CD4-positive, alpha-beta T cell (primary cell): ENCODE data around the gene C20orf96. TPM values are rescaled to one million over a fixed set of nuclear protein-coding genes. Genes with fewer than 3 reads are reported as not detected.
A peak's percentile ranks its signal among the peaks of the same experiment; 100 is the strongest.

Experiments
- ATAC-seq: fragments of 200-7000 bp; cut with Tn5 transposase; one replicate; pipeline ENCODE4 v1.10.0; 2022; ENCODE audit warnings: mild to moderate bottlenecking; ENCODE audit not compliant: poor library complexity
- CTCF ChIA-PET: fragments of 350-600 bp; sonication (Branson Sonifier 250); formaldehyde crosslinking; loops from one replicate; lab custom pipeline; 2021; ENCODE audit warnings: antibody characterized with exemption, inconsistent platforms; lab: Charles Lee
- POLR2A ChIA-PET: fragments of 350-600 bp; sonication (Branson Sonifier 250); formaldehyde crosslinking; loops from one replicate; lab custom pipeline; 2021; ENCODE audit warnings: antibody characterized with exemption, inconsistent platforms; lab: Charles Lee
- DNase-seq, 14 experiments: peaks; one replicate each; pipeline ENCODE4 v3.0.0-alpha.2; 2013 to 2020; ENCODE audit warnings: mixed read lengths in 2 of 14
- H3K27ac ChIP-seq, 2 donors: one replicate each; pipeline versions ENCODE4 v1.5.1 to v1.7.0; 2013; ENCODE audit warnings: low read length in 2 of 2, low read depth in 1 of 2, mild to moderate bottlenecking in 1 of 2
- H3K27me3 ChIP-seq, 2 experiments: 1 replicate in 1 of 2; 2 replicates in 1 of 2; pipeline versions ENCODE4 v1.6.1 to v1.7.0; 2013; ENCODE audit warnings: low read length in 2 of 2, control low read depth in 1 of 2, mild to moderate bottlenecking in 1 of 2, moderate library complexity in 1 of 2; ENCODE audit not compliant: insufficient read depth in 2 of 2, control insufficient read depth in 1 of 2
- H3K36me3 ChIP-seq: one replicate; pipeline ENCODE4 v1.6.1; 2013; ENCODE audit warnings: low read length, control low read depth; ENCODE audit not compliant: insufficient read depth
- H3K4me1 ChIP-seq: one replicate; pipeline ENCODE4 v1.6.1; 2013; ENCODE audit warnings: low read length, control low read depth; ENCODE audit not compliant: insufficient read depth
- H3K4me3 ChIP-seq: one replicate; pipeline ENCODE4 v1.5.1; 2013; ENCODE audit warnings: mild to moderate bottlenecking, low read length, moderate library complexity
- H3K9me3 ChIP-seq, 2 experiments: 1 replicate in 1 of 2; 2 replicates in 1 of 2; pipeline versions ENCODE4 v1.6.1 to v1.7.0; 2013; ENCODE audit warnings: low read length in 2 of 2, mild to moderate bottlenecking in 2 of 2, control low read depth in 1 of 2, moderate library complexity in 1 of 2; ENCODE audit not compliant: control insufficient read depth in 1 of 2, insufficient read depth in 1 of 2
- H3K27ac Mint-ChIP-seq: one replicate; pipeline ENCODE4 v1.8.0; 2020; ENCODE audit warnings: mixed read lengths
- H3K27me3 Mint-ChIP-seq: one replicate; pipeline ENCODE4 v1.8.0; 2021; ENCODE audit warnings: mixed read lengths
- H3K36me3 Mint-ChIP-seq: one replicate; pipeline ENCODE4 v1.8.0; 2021; ENCODE audit warnings: low read depth, mixed read lengths
- H3K4me1 Mint-ChIP-seq: one replicate; pipeline ENCODE4 v1.8.0; 2021; ENCODE audit warnings: low read depth, mixed read lengths
- H3K4me3 Mint-ChIP-seq: one replicate; pipeline ENCODE4 v1.8.0; 2020; ENCODE audit warnings: mild to moderate bottlenecking, mixed read lengths
- H3K9me3 Mint-ChIP-seq: one replicate; pipeline ENCODE4 v1.8.0; 2020; ENCODE audit warnings: mixed read lengths
- CTCF ChIP-seq: fragments of 200-600 bp; IDR thresholded peaks from one replicate; pipeline ENCODE4 v1.8.0; 2022; ENCODE audit warnings: antibody characterized with exemption, mild to moderate bottlenecking
- intact Hi-C, 2 experiments: fragments of 100-400 bp; cut with DNase I in 1 of 2; cut with micrococcal nuclease in 1 of 2; formaldehyde crosslinking; loops; one replicate each; pipeline versions ENCODE4 v1.15.1 to v1.9.0; 2023 to 2025; cut with DNase I, micrococcal nuclease
- total RNA-seq, 174 experiments: library from RNA in 2 of 174; stranded (reverse) in 2 of 174; gene quantifications; one replicate each; pipeline ENCODE4 v1.2.3 and lab custom pipeline; 2021 to 2026

Gene C20orf96
- total RNA-seq, 2 experiments from 2014 or later = 2.4 to 3.3 TPM

- Histone ChIP-seq H3K4me1 (no peaks in the 10 kb centered on the region), H3K27me3 (no peaks in the 10 kb centered on the region), H3K27ac (no peak overlapping the region), H3K4me3 (no peak overlapping the region), H3K9me3 (no peaks in the 10 kb centered on the region), H3K36me3 (no peaks in the 10 kb centered on the region)
- no peak for TF ChIP-seq CTCF
- intact Hi-C loops = no loop called here
- no peaks in the 10 kb centered on the region for H3K27me3 Mint-ChIP-seq
- POLR2A ChIA-PET = no interaction called here
- DNase-seq = no peak
- no peak overlapping the region for H3K4me3 Mint-ChIP-seq
- peaks cover 7% of the 10 kb centered on the region for H3K4me1 Mint-ChIP-seq
- no peak overlapping the region for H3K27ac Mint-ChIP-seq
- CTCF ChIA-PET = no interaction called here
- no peaks in the 10 kb centered on the region for H3K9me3 Mint-ChIP-seq
- no peak for ATAC-seq
- no peaks in the 10 kb centered on the region for H3K36me3 Mint-ChIP-seq
These were observed 30.6 kb downstream of the C20orf96 start for GRCh38 chr20:259981-260380.

- H3K27ac ChIP-seq = no peak overlapping the region
- peak in 5 of 14 experiments; percentile 6 to 38 (median 28) for DNase-seq
- intact Hi-C loops = no loop called here
- H3K4me3 ChIP-seq = no peak overlapping the region
- no peaks in the 10 kb centered on the region for H3K9me3 Mint-ChIP-seq
- no peak overlapping the region for H3K27ac Mint-ChIP-seq
- H3K4me1 Mint-ChIP-seq = peaks cover 7% of the 10 kb centered on the region
- H3K9me3 ChIP-seq = no peaks in the 10 kb centered on the region
- H3K36me3 ChIP-seq = no peaks in the 10 kb centered on the region
- H3K27me3 Mint-ChIP-seq = no peaks in the 10 kb centered on the region
- ChIA-PET CTCF (interaction anchor here (0.6 to 1.2 kb wide), 2 partner anchors 70 to 71 kb away, joined by 3 to 5 read pairs; no protein-coding TSS in a partner anchor), POLR2A (no interaction called here)
- peaks cover 0 to 2% of the 10 kb centered on the region in 2 experiments for H3K27me3 ChIP-seq
- no peaks in the 10 kb centered on the region for H3K4me1 ChIP-seq
- H3K4me3 Mint-ChIP-seq = no peak overlapping the region
- TF ChIP-seq CTCF = no peak
- ATAC-seq = no peak
- no peaks in the 10 kb centered on the region for H3K36me3 Mint-ChIP-seq
These were observed 31.6 kb downstream of the C20orf96 start for GRCh38 chr20:258963-259362.

- Mint-ChIP-seq H3K4me1 (peaks cover 7% of the 10 kb centered on the region), H3K36me3 (no peaks in the 10 kb centered on the region), H3K27ac (no peak overlapping the region), H3K27me3 (no peaks in the 10 kb centered on the region), H3K9me3 (no peaks in the 10 kb centered on the region), H3K4me3 (no peak overlapping the region)
- no peak for DNase-seq
- Histone ChIP-seq H3K4me1 (no peaks in the 10 kb centered on the region), H3K27ac (no peak overlapping the region), H3K4me3 (no peak overlapping the region), H3K27me3 (peaks cover 0 to 2% of the 10 kb centered on the region in 2 experiments), H3K9me3 (no peaks in the 10 kb centered on the region), H3K36me3 (no peaks in the 10 kb centered on the region)
- ChIA-PET CTCF (interaction anchor here (1.2 kb wide), 1 partner anchor 72 kb away, joined by 5 read pairs; no protein-coding TSS in a partner anchor), POLR2A (interaction anchor here (0.7 kb wide), 1 partner anchor 8 kb away, joined by 3 read pairs; no protein-coding TSS in a partner anchor)
- intact Hi-C loops = no loop called here
- ATAC-seq = peak; percentile 24
- TF ChIP-seq CTCF = no peak
These were observed 32.2 kb downstream of the C20orf96 start for GRCh38 chr20:258269-258858.
